Tibial nerve (tissue), 4 donors: Measurements from ENCODE around the gene MTCL1.

ENCODE experiments used
- CTCF ChIP-seq, 5 experiments: fragments of 200-600 bp in 3 of 5; fragments of 450-650 bp in 2 of 5; sonication (generic) in 3 of 5; IDR thresholded peaks; one replicate each; pipeline ENCODE4 v1.5.1; 2016 to 2019; ENCODE audit warnings: antibody characterized with exemption in 5 of 5, mild to moderate bottlenecking in 3 of 5, moderate library complexity in 2 of 5
- EP300 ChIP-seq, 2 donors: sonication (generic); formaldehyde crosslinking; IDR thresholded peaks; one replicate each; pipeline ENCODE4 v1.6.1; 2017; ENCODE audit warnings: antibody characterized with exemption in 2 of 2, mild to moderate bottlenecking in 1 of 2

- TF ChIP-seq EP300 (IDR thresholded peaks at IDR 0.05) = no peak
- no peak for TF ChIP-seq CTCF (IDR thresholded peaks at IDR 0.05)
Observed at GRCh38 chr18:8787794-8788193, 82.4 kb downstream of the MTCL1 start.
